Stimulated activated naive CD8-positive, alpha-beta T cell treated with anti-CD3 and anti-CD28 coated beads, Interleukin-15, Interleukin-2, amounts not matched to agents 100 ng/mL and 50 ng/mL, for 24 hours (primary cell): ENCODE measurements around the gene SLC35G3.
"Not testable (repeated sequence)": the region's sequence is repeated elsewhere in the genome, so short reads cannot be mapped to it uniquely, and the experiment has no call there.

Source experiments
- H3K27ac Mint-ChIP-seq: one replicate; pipeline ENCODE4 v1.8.0; 2021; ENCODE audit warnings: mild to moderate bottlenecking, mixed read lengths
- H3K27me3 Mint-ChIP-seq: one replicate; pipeline ENCODE4 v1.8.0; 2021; ENCODE audit warnings: mixed read lengths
- H3K36me3 Mint-ChIP-seq: one replicate; pipeline ENCODE4 v1.8.0; 2021; ENCODE audit warnings: low read depth, mixed read lengths
- H3K4me1 Mint-ChIP-seq: one replicate; pipeline ENCODE4 v1.8.0; 2021; ENCODE audit warnings: low read depth, mixed read lengths
- H3K4me3 Mint-ChIP-seq: one replicate; pipeline ENCODE4 v1.8.0; 2021; ENCODE audit warnings: mild to moderate bottlenecking, mixed read lengths
- H3K9me3 Mint-ChIP-seq: one replicate; pipeline ENCODE4 v1.8.0; 2021; ENCODE audit warnings: mixed read lengths

Gene SLC35G3

DNA sequence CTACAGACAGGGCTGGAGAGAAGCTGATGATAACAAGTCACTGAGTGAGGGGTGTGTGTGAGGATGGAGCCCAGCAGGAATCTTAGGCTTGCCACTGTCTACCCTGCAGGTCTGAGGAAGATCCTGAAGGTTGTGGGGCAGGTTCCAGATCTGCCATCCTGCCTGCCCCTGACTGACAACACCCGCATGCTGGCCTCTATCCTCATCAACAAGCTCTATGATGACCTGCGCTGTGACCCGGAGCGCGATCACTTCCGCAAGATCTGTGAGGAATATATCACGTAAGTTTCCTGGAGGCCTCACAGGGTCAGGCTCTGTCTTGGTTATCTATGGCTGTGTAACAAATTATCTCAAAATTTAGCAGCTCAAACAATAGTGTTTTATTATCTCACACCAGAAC lies 30.3 kb downstream of the SLC35G3 start:
- H3K27ac Mint-ChIP-seq, result no peak overlapping the region
- no peak overlapping the region for H3K4me3 Mint-ChIP-seq
- no peaks in the 10 kb centered on the region for H3K27me3 Mint-ChIP-seq

DNA sequence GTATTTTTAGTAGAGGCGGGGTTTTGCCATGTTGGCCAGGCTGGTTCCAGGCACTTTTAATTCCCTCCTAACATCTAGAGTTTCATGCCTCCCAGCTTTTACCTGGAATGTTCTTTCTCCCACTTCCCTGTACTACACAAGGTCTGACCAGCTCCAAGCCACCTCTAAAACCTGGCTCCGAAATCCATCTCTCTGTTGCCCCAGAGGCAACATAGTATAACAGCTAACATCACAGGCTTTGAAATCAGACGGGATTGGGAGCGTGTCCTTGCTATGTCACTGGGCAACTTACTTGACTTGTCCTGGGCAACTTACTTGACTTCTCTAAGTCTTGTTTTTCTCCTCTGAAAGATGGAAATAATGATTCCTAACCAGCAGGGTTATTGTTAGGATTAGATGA lies 31.4 kb downstream of the SLC35G3 start:
- Mint-ChIP-seq H3K27ac (no peak overlapping the region), H3K27me3 (no peaks in the 10 kb centered on the region), H3K9me3 (no peaks in the 10 kb centered on the region), H3K4me1 (peaks cover 40% of the 10 kb centered on the region), H3K4me3 (no peak overlapping the region), H3K36me3 (no peaks in the 10 kb centered on the region)

More for the DNA sequence above, 30.3 kb downstream of the SLC35G3 start:
- Mint-ChIP-seq H3K36me3 (no peaks in the 10 kb centered on the region), H3K9me3 (no peaks in the 10 kb centered on the region), H3K4me1 (peaks cover 40% of the 10 kb centered on the region)

DNA sequence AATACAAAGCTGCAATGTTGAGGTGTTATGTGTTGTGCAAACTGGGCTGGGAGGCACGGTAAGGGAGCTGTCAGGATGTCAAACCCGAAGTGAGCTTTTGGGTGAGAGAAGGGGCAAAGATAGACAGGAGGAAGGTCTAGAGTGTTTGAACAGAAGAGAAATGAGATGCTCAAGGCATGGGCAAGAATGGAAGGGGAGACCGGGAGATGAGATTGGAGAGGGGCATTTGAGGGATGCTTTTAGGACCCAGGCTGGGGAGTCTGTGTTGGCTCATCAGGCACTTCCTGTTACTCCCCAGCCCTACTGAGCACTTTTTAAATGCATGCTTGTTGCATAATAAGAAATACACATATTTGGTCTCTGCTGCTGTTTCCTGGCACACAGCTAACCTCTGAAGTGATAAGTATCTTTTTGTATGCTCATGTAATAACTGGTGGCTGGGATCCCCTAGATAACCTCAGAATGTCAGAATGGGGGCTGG lies 32.9 kb downstream of the SLC35G3 start:
- no peaks in the 10 kb centered on the region for H3K27me3 Mint-ChIP-seq
- H3K36me3 Mint-ChIP-seq, result no peaks in the 10 kb centered on the region
- peak overlapping the region; percentile 30 for H3K4me3 Mint-ChIP-seq
- H3K9me3 Mint-ChIP-seq, result no peaks in the 10 kb centered on the region
- H3K27ac Mint-ChIP-seq, result no peak overlapping the region
- H3K4me1 Mint-ChIP-seq, result peaks cover 38% of the 10 kb centered on the region

DNA sequence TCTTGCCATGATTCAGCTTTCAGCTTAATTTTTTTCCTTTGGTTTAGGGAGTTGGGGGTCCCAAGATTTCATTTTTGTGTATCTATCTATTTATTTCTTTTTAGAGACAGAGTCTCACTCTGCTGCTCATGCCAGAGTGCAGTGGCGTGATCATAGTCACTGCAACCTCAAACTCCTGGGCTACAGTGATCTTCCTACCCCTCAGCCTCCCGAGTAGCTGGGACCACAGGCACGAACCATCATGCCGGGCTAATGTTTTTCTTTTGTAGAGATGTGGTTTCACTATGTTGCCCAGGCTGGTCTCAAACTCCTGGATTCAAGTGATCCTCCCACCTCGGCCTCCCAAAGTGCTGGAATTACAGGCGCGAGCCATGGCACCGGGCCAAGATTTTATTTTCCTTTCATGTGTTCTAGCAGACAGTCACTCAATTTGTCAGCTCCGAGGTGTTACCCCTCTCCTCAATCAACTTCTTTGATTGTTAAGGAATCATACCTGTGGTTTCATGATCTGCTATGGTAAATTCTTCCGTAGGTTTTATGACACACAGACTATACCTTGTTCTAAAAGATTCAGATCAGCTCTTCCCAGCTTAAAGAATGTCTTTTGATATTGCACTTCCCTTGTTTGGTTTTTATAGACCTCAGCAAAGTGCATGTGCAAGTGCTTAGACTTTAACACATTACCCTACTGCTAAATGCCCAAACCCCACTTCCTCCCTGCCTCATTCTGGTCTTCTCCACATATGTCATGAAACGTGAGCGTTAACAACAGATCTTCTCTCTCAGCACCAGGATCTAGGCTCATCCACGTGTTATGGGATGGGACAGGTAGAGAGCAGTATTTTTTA lies 33.6 kb downstream of the SLC35G3 start:
- Mint-ChIP-seq H3K36me3 (no peaks in the 10 kb centered on the region), H3K4me3 (peak overlapping the region; percentile 30), H3K4me1 (peaks cover 38% of the 10 kb centered on the region), H3K27ac (peak overlapping the region; percentile 22), H3K27me3 (no peaks in the 10 kb centered on the region), H3K9me3 (no peaks in the 10 kb centered on the region)

DNA sequence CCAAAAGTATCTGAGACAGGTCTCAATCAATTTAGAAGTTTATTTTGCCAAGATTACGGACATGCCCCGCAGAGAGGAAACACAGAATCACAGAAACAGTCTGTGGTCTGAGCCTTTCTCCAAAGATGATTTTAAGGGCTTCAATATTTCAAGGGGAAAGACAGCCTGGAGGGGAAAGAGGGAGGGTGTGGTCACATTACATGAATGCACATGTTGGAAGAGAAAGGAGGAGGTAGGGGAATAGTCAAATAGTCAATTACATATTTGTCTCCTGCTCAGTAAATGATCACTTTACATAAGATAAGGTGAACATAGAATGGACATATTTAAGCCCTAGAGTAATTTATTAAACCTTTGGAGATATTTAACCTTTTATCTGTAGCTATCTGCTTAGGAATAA lies 34.3 kb downstream of the SLC35G3 start:
- H3K36me3 Mint-ChIP-seq, result no peaks in the 10 kb centered on the region
- no peak overlapping the region for H3K4me3 Mint-ChIP-seq
- H3K9me3 Mint-ChIP-seq, result no peaks in the 10 kb centered on the region
- no peaks in the 10 kb centered on the region for H3K27me3 Mint-ChIP-seq
- H3K4me1 Mint-ChIP-seq, result peaks cover 35% of the 10 kb centered on the region
- H3K27ac Mint-ChIP-seq, result peak overlapping the region; percentile 9

DNA sequence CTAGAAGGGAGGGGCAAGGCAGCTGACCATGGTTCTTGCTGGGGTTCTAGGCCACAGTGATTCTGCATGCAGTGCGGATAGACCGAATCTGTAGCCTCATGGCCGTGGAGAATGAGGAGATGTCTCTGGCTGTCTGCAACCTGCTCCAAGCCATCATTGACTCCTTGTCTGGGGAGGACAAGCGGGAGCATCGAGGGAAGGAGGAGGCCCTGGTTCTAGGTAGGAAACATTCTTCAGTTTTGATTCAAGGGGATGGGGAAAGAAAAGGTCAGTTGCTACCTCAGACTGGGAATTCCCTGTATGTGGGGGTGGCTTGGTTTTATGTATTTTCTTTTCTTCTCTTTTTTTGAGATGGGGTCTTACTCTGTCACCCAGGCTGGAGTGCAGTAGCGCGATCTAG lies 38.9 kb downstream of the SLC35G3 start:
- peaks cover 10% of the 10 kb centered on the region for H3K4me1 Mint-ChIP-seq
- no peaks in the 10 kb centered on the region for H3K27me3 Mint-ChIP-seq
- no peak overlapping the region for H3K27ac Mint-ChIP-seq

DNA sequence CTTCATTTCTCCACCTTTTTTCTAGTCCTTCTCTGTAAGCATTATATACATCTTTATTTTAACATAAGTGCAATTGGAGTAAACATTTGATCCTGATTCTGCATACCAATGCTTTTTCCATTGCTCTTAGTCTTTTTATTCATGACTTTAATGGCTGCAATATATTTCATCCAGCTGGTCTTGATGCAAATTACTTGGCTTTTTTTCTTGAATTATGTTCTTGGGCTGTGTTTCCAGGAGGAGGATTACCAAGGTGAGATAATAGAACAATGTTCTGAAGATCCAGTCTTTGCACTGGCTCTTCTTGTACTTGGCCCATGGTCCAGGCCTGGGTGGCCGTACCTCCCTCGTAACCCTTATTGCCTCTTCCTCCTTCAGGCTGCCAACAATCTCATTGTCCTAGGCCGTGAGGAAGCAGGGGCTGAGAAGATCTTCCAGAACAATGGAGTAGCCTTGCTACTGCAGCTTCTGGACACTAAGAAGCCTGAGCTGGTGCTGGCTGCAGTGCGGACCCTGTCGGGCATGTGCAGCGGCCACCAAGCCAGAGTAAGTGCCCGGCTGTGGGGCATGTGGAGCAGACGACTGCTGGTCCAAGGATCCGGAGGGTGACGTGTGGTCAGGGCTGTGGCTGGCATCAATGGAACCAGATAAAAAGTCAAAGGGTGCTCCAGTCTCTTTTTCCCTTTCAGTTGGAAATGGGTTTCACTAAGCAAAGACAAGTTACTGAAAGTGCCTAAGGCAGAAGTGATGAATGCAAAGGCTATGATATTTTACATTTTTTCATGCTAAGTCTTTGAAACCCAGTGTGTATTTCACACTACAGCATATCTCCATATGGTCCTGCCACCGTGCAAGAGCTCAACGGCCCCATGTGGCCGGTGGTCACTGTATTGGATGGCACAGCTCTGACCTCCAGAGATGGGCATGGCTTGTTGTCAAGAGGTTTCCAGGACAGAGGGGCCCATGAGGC lies 39.7 kb downstream of the SLC35G3 start:
- Mint-ChIP-seq H3K27me3 (no peaks in the 10 kb centered on the region), H3K4me3 (no peak overlapping the region), H3K9me3 (no peaks in the 10 kb centered on the region), H3K36me3 (no peaks in the 10 kb centered on the region), H3K4me1 (peaks cover 3% of the 10 kb centered on the region), H3K27ac (no peak overlapping the region)

More for the DNA sequence above, 38.9 kb downstream of the SLC35G3 start:
- no peaks in the 10 kb centered on the region for H3K9me3 Mint-ChIP-seq
- no peak overlapping the region for H3K4me3 Mint-ChIP-seq
- H3K36me3 Mint-ChIP-seq, result no peaks in the 10 kb centered on the region

DNA sequence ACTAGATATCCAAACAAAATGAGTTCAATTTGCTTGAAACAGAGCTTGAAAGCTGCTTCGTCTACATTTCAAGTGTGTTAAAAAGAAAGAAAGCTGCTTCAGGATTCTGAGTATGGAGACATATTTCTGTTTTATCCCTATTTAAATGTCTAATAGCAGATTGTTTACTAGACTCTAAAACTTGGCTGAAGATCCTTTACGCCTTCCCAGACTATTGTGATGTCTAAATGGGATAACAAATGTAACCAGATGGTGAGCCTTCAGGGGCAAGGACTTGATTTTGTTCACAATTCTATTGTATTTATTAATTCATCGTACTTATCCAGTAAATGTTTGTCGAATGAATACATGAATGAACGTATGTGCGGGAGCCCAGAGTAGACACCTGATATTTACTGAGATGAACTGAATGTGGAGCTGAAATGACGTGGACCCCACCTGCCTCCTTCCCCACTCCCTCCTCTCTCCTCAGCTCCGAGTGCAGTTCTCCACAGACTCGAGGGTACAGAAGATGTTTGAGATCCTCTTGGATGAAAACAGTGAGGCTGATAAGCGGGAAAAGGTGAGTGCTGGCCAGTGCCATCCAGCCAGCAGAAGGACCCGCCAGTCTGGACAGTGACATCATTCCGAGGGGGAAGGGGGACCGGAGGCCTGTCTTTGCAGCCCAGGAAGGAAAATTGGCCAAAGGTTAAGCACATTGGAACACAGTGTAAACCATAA lies 41.6 kb downstream of the SLC35G3 start:
- H3K4me1 Mint-ChIP-seq, result no peaks in the 10 kb centered on the region
- no peaks in the 10 kb centered on the region for H3K27me3 Mint-ChIP-seq
- no peaks in the 10 kb centered on the region for H3K9me3 Mint-ChIP-seq
- H3K36me3 Mint-ChIP-seq, result no peaks in the 10 kb centered on the region
- H3K27ac Mint-ChIP-seq, result no peak overlapping the region
- H3K4me3 Mint-ChIP-seq, result no peak overlapping the region

DNA sequence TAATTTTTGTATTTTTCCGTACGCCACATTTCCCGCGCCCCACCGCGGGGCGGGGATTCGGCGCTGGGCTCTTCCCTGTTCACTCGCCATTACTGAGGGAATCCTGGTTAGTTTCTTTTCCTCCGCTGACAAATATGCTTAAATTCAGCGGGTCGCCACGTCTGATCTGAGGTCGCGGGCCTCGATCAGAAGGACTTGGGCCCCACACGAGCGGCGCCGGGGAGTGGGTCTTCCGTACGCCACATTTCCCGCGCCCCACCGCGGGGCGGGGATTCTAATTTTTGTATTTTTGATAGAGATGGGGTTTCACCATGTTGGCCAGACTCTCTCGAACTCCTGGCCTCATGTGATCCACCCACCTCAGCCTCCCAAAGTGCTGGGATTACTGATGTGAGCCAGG lies 43.1 kb downstream of the SLC35G3 start:
- H3K4me1 Mint-ChIP-seq, H3K27ac Mint-ChIP-seq, H3K27me3 Mint-ChIP-seq, H3K36me3 Mint-ChIP-seq, H3K9me3 Mint-ChIP-seq, H3K4me3 Mint-ChIP-seq: not testable (repeated sequence)

DNA sequence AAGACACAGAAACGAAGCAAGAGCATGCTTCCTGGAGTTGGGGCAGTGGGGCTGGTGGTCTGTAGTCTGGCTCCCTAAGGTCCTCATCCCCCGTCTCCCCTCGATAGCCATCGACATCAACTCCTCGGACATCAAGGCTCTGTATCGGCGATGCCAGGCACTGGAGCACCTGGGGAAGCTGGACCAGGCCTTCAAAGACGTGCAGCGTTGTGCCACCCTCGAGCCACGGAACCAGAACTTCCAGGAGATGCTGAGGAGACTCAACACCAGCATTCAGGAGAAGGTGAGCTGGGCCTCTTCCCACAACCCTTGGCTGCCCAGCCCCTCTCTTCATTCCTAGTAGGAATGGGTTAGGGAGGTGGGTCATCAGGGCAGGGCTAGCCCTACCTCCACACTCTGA lies 44.3 kb downstream of the SLC35G3 start:
- Mint-ChIP-seq H3K36me3 (no peaks in the 10 kb centered on the region), H3K9me3 (no peaks in the 10 kb centered on the region), H3K27ac (no peak overlapping the region), H3K4me1 (no peaks in the 10 kb centered on the region), H3K27me3 (no peaks in the 10 kb centered on the region), H3K4me3 (no peak overlapping the region)

DNA sequence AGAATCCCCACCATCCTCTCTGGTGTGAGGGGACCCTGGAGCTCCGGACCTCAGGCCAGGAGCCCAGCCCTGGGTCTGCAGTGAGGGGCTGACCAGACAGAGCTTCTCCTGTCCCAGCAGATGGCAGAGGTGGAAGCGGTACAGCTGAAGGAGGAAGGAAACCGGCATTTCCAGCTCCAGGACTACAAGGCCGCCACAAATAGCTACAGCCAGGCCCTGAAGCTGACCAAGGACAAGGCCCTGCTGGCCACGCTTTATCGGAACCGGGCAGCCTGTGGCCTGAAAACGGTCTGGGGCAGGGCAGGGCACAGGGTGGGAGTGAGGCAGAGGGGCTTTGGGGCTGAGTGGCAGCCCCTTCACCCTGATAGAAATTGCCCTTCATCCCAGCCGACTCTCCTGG lies 46.0 kb downstream of the SLC35G3 start:
- no peak overlapping the region for H3K27ac Mint-ChIP-seq
- no peaks in the 10 kb centered on the region for H3K9me3 Mint-ChIP-seq
- no peaks in the 10 kb centered on the region for H3K4me1 Mint-ChIP-seq
- no peaks in the 10 kb centered on the region for H3K36me3 Mint-ChIP-seq
- no peak overlapping the region for H3K4me3 Mint-ChIP-seq
- H3K27me3 Mint-ChIP-seq, result no peaks in the 10 kb centered on the region

DNA sequence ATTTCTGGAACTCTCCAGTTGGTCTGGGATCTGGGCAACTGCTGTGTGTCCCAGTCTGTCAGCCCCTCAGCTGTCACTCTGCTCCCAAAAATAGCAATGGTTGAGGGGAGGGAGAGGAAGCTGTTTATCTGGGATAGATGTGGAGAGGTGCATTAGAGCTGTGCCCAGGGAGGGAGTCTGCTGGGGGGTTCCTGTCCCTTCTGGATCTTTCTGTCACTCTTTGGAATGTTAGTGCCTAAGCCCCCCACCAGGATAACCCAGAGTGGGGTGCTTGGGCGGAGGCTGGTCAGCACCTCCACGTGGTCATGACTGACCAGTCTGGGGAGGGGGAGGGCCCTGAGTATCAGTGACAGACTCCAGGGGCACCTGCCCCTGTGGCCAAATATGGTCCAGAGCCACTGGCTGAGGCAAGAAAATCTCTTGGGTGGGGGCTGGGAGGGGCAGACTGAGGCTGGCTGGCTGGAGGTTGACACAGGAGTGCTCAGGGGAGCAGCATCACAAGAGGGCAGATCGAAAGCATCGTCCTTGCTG lies 46.8 kb downstream of the SLC35G3 start, which contains the start of gene UNC45B:
TSS of gene UNC45B (plus strand) at position 443 of the 531 bp plus-strand sequence. CDS start 447 bp downstream, outside the sequence.
- no peak within 1 kb of the TSS for H3K27ac Mint-ChIP-seq
- no peaks in the 10 kb centered on the region for H3K9me3 Mint-ChIP-seq
- H3K36me3 Mint-ChIP-seq, result no peaks in the 10 kb centered on the region
- H3K4me3 Mint-ChIP-seq, result no peak within 1 kb of the TSS
- H3K4me1 Mint-ChIP-seq, result peaks cover 1% of the 10 kb centered on the region
- H3K27me3 Mint-ChIP-seq, result no peaks in the 10 kb centered on the region

DNA sequence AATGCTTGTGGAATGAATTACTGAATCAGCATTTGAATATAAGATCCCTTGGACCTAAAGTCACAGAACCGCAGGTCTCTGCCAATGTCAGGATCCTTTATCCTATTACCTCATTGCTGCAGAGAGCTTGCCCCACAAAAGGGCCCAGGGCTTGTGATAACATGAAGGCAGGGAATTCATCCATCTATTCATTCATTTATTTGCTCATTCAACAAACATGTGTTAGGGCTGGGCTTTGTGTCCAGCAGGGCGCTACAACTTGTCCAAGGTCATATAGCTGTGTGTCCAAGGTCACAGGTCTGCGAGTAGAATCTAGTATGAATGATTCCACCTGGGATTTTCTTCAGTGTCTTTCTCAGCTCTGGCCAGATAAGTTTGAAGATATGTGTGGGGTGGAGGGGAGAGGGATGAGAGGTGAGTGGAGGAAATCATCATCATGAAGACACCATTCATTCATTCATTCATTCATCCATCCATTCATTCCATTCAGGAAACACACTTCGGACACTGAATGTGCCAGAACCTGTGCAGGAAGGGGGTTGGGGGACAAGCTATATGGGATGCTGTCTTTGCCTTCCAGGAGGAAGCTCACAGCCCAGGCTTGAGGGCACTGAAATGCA lies 47.9 kb downstream of the SLC35G3 start:
- H3K27ac Mint-ChIP-seq, result no peak overlapping the region
- H3K4me3 Mint-ChIP-seq, result no peak overlapping the region

DNA sequence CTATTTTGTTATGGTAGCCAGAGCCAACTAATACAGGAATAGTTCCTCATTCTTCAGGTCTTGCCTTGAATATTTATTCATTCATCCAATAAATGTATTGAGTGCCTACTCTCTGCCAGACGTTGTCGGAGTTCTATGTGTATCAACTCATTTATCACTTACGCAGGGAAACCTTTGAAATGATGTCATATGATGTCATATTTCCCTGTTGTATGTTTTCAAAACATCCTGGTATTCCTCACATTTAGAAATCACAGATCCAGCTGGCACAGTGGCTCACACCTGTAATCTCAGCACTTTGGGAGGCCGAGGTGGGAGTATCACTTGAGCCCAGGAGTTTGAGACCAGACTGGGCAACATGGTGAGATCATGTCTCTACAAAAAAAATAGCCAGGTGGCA lies 49.4 kb downstream of the SLC35G3 start:
- Mint-ChIP-seq H3K27ac (no peak overlapping the region), H3K36me3 (peaks cover 6% of the 10 kb centered on the region), H3K9me3 (no peaks in the 10 kb centered on the region), H3K27me3 (no peaks in the 10 kb centered on the region), H3K4me1 (peaks cover 15% of the 10 kb centered on the region), H3K4me3 (no peak overlapping the region)

More for the DNA sequence above, 47.9 kb downstream of the SLC35G3 start:
- Mint-ChIP-seq H3K36me3 (no peaks in the 10 kb centered on the region), H3K9me3 (no peaks in the 10 kb centered on the region), H3K4me1 (peaks cover 4% of the 10 kb centered on the region), H3K27me3 (no peaks in the 10 kb centered on the region)
